Stimulated activated naive CD4-positive, alpha-beta T cell treated with Interleukin-2 at 50 U/mL for 16 hours (primary cell): Measurements from ENCODE around the gene SRRM4.
"Not testable (repeated sequence)": the region's sequence is repeated elsewhere in the genome, so short reads cannot be mapped to it uniquely, and the experiment has no call there.

Source experiments
- DNase-seq: peaks from one replicate; lab custom pipeline; 2025; lab: John Stamatoyannopoulos, UW

The SRRM4 gene

GRCh38 chr12:119011231-119011630 is 29.9 kb downstream of the SRRM4 start:
- no peak for DNase-seq

GRCh38 chr12:119012179-119012578 is 30.8 kb downstream of the SRRM4 start:
- DNase-seq = no peak

GRCh38 chr12:119013023-119013422 is 31.7 kb downstream of the SRRM4 start:
- DNase-seq = no peak

- DNase-seq = no peak
Observed at GRCh38 chr12:119014368-119014767, 33.0 kb downstream of the SRRM4 start.

GRCh38 chr12:119016715-119017114 is 35.4 kb downstream of the SRRM4 start:
- no peak for DNase-seq

- no peak for DNase-seq
Observed at GRCh38 chr12:119019166-119019565, 37.8 kb downstream of the SRRM4 start.

GRCh38 chr12:119020406-119021360 is 39.3 kb downstream of the SRRM4 start:
- no peak for DNase-seq

- DNase-seq = no peak
Observed at GRCh38 chr12:119024356-119024755, 43.0 kb downstream of the SRRM4 start.

- DNase-seq = no peak
Observed at GRCh38 chr12:119025786-119026185, 44.4 kb downstream of the SRRM4 start.

- DNase-seq = not testable (repeated sequence)
Observed at GRCh38 chr12:119033332-119033731, 52.0 kb downstream of the SRRM4 start.

- no peak for DNase-seq
Observed at GRCh38 chr12:119036878-119037825, 55.8 kb downstream of the SRRM4 start.

GRCh38 chr12:119044094-119044493 is 62.8 kb downstream of the SRRM4 start:
- no peak for DNase-seq

- no peak for DNase-seq
Observed at GRCh38 chr12:119047641-119048040, 66.3 kb downstream of the SRRM4 start.

- no peak for DNase-seq
Observed at GRCh38 chr12:119050663-119051062, 69.3 kb downstream of the SRRM4 start.

GRCh38 chr12:119051474-119051873 is 70.1 kb downstream of the SRRM4 start:
- no peak for DNase-seq

GRCh38 chr12:119052001-119052400 is 70.7 kb downstream of the SRRM4 start:
- no peak for DNase-seq

- DNase-seq = no peak
Observed at GRCh38 chr12:119055977-119056376, 74.6 kb downstream of the SRRM4 start.

GRCh38 chr12:119060847-119061796 is 79.8 kb downstream of the SRRM4 start:
- no peak for DNase-seq

GRCh38 chr12:119068129-119068856 is 87.0 kb downstream of the SRRM4 start:
- DNase-seq = no peak

GRCh38 chr12:119069147-119069642 is 87.9 kb downstream of the SRRM4 start:
- no peak for DNase-seq

- no peak for DNase-seq
Observed at GRCh38 chr12:119071176-119071575, 89.8 kb downstream of the SRRM4 start.
